Coronary artery (tissue), 2 donors: ENCODE results near the gene KIRREL3.

Experiments
- DNase-seq: peaks from one replicate; pipeline ENCODE4 v3.0.0-alpha.2; 2017; ENCODE audit warnings: low spot score
- H3K27ac ChIP-seq, 2 donors: fragments of 200-600 bp; sonication (generic); one replicate each; pipeline ENCODE4 v1.5.1; 2016 to 2019
- H3K4me3 ChIP-seq: fragments of 200-600 bp; sonication (generic); 2 replicates; pipeline ENCODE4 v1.5.1; 2016; ENCODE audit warnings: mild to moderate bottlenecking, moderate library complexity
- CTCF ChIP-seq: fragments of 200-600 bp; sonication (generic); IDR thresholded peaks from one replicate; pipeline ENCODE4 v1.5.1; 2019; ENCODE audit warnings: antibody characterized with exemption

KIRREL3 gene

GRCh38 chr11:126680700-126681099, 319.9 kb downstream of the KIRREL3 start:
- TF ChIP-seq CTCF = no peak
- no peak overlapping the region for H3K27ac ChIP-seq
- H3K4me3 ChIP-seq = no peak overlapping the region
- DNase-seq = no peak

GRCh38 chr11:126680131-126680530, 320.4 kb downstream of the KIRREL3 start:
- Histone ChIP-seq H3K27ac (no peak overlapping the region), H3K4me3 (no peak overlapping the region)
- no peak for TF ChIP-seq CTCF
- no peak for DNase-seq

- H3K27ac ChIP-seq = no peak overlapping the region
- H3K4me3 ChIP-seq = no peak overlapping the region
- TF ChIP-seq CTCF = no peak
- no peak for DNase-seq
These were observed 321.5 kb downstream of the KIRREL3 start for GRCh38 chr11:126679033-126679432.

- Histone ChIP-seq H3K27ac (no peak overlapping the region), H3K4me3 (no peak overlapping the region)
- no peak for DNase-seq
- TF ChIP-seq CTCF = no peak
These were observed 324.0 kb downstream of the KIRREL3 start for GRCh38 chr11:126676536-126676935.

- no peak for DNase-seq
- Histone ChIP-seq H3K27ac (no peak overlapping the region), H3K4me3 (no peak overlapping the region)
- TF ChIP-seq CTCF = no peak
These were observed 327.3 kb downstream of the KIRREL3 start for GRCh38 chr11:126673319-126673718.

DNA sequence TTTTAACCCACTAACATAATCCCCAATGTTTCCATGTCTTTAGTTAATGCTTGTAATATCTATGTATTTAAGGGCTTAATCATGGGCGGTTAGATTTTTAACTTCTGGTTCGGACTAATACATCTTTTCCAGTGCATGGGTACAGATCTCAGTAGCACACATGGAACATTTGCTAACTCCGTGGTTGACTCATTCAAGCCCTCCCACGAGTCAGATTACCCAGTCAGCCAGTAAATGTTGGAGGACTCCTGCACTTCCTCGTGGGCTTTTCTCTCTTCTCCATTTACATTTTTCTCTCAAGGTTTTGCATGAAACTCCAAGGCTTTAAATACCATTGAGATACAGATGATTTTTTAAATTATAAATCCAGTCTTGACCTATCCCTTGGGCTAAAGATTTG, 331.2 kb downstream of the KIRREL3 start:
- no peak for DNase-seq
- TF ChIP-seq CTCF = no peak
- no peak overlapping the region for H3K27ac ChIP-seq
- H3K4me3 ChIP-seq = no peak overlapping the region

- no peak for TF ChIP-seq CTCF
- Histone ChIP-seq H3K4me3 (no peak overlapping the region), H3K27ac (no peak overlapping the region)
- no peak for DNase-seq
These were observed 335.9 kb downstream of the KIRREL3 start for GRCh38 chr11:126664643-126665042.
